ENCODE measurements around the gene NOS2. TPM values are rescaled to one million over a fixed set of nuclear protein-coding genes. Genes with fewer than 3 reads are reported as not detected.
"Not testable (repeated sequence)": the region's sequence is repeated elsewhere in the genome, so short reads cannot be mapped to it uniquely, and the experiment has no call there.

Gene NOS2
- total RNA-seq (under 1 TPM in 3 of 4 donors, not detected in 1; 0.16 to 0.83 (median 0.41) TPM), polyA plus RNA-seq (10 to 100 TPM in 1 of 3 donors, 1 to 10 TPM in 2; 3.6 to 94.0 (median 6.5) TPM)

- WGBS, 2 donors = 5 to 43% methylated on average over 1 of the region's 1 CpG
- Histone ChIP-seq H3K4me1 (no peaks in the 10 kb centered on the region), H3K9me3 (no peaks in the 10 kb centered on the region), H3K27ac (no peak within 1 kb of the TSS), H3K27me3 (peaks cover 0 to 2% (median 0%) of the 10 kb centered on the region in 3 donors), H3K4me3 (no peak within 1 kb of the TSS), H3K36me3 (no peaks in the 10 kb centered on the region)
- TF ChIP-seq CTCF (IDR thresholded peaks at IDR 0.05) (no peak), POLR2AphosphoS5 (IDR thresholded peaks at IDR 0.05) (no peak), POLR2A (IDR thresholded peaks at IDR 0.05) (no peak), EP300 (IDR thresholded peaks at IDR 0.05) (no peak)
- DNase-seq = no peak
- intact Hi-C loops (cut with DNase I) = loop anchor here (5.0 kb wide), 1 partner anchor 452 kb away; no protein-coding TSS in a partner anchor
Observed at GRCh38 chr17:27800522-27800921, at the start of gene NOS2. TSS of gene NOS2 (minus strand) at chr17:27800529. CDS start at chr17:27798809, 1,720 bp downstream.

- Histone ChIP-seq H3K27me3 (no peaks in the 10 kb centered on the region), H3K9me3 (no peaks in the 10 kb centered on the region), H3K4me3 (no peak overlapping the region), H3K4me1 (no peaks in the 10 kb centered on the region), H3K36me3 (no peaks in the 10 kb centered on the region), H3K27ac (no peak overlapping the region)
- TF ChIP-seq CTCF (IDR thresholded peaks at IDR 0.05) (no peak), POLR2AphosphoS5 (IDR thresholded peaks at IDR 0.05) (no peak), POLR2A (IDR thresholded peaks at IDR 0.05) (no peak), EP300 (IDR thresholded peaks at IDR 0.05) (no peak)
- WGBS, 2 donors = 82 to 84% methylated on average over 9 of the region's 9 CpGs
- intact Hi-C loops (cut with DNase I) = no loop called here
- no peak for DNase-seq
Observed at GRCh38 chr17:27849474-27850185, 49.3 kb upstream of the NOS2 start.

- no peaks in the 10 kb centered on the region for H3K9me3 ChIP-seq
- TF ChIP-seq CTCF (IDR thresholded peaks at IDR 0.05) = no peak
- no peaks in the 10 kb centered on the region for H3K4me1 ChIP-seq
- DNase-seq = no peak
- no peak overlapping the region for H3K4me3 ChIP-seq
- intact Hi-C loops (cut with DNase I) = no loop called here
- H3K27me3 ChIP-seq = no peaks in the 10 kb centered on the region
- 77 to 82% methylated on average over 3 of the region's 3 CpGs for WGBS, 2 donors
- H3K27ac ChIP-seq = no peak overlapping the region
- no peaks in the 10 kb centered on the region for H3K36me3 ChIP-seq
Observed at GRCh38 chr17:27848931-27849330, 48.6 kb upstream of the NOS2 start.

- DNase-seq; H3K27ac ChIP-seq; H3K4me3 ChIP-seq; H3K27me3 ChIP-seq; H3K9me3 ChIP-seq; intact Hi-C loops (cut with DNase I); H3K36me3 ChIP-seq; H3K4me1 ChIP-seq: not testable (repeated sequence)
- WGBS, 2 donors = 87 to 92% methylated on average over 11 of the region's 11 CpGs
Observed at GRCh38 chr17:27846808-27847307, 46.5 kb upstream of the NOS2 start.

- H3K27me3 ChIP-seq = no peaks in the 10 kb centered on the region
Observed at GRCh38 chr17:27846042-27846655, 45.8 kb upstream of the NOS2 start.

More at GRCh38 chr17:27846042-27846655, 45.8 kb upstream of the NOS2 start:
- Histone ChIP-seq H3K36me3 (no peaks in the 10 kb centered on the region), H3K4me1 (no peaks in the 10 kb centered on the region), H3K4me3 (no peak overlapping the region), H3K27ac (no peak overlapping the region), H3K9me3 (no peaks in the 10 kb centered on the region)
- 50 to 65% methylated on average over 23 of the region's 23 CpGs for WGBS, 2 donors
- intact Hi-C loops (cut with DNase I) = no loop called here
- TF ChIP-seq CTCF (IDR thresholded peaks at IDR 0.05) (no peak), POLR2A (IDR thresholded peaks at IDR 0.05) (no peak), EP300 (IDR thresholded peaks at IDR 0.05) (no peak), POLR2AphosphoS5 (IDR thresholded peaks at IDR 0.05) (no peak)
- no peak for DNase-seq
